ENCODE data around the gene PDE6A.

The PDE6A gene

DNA sequence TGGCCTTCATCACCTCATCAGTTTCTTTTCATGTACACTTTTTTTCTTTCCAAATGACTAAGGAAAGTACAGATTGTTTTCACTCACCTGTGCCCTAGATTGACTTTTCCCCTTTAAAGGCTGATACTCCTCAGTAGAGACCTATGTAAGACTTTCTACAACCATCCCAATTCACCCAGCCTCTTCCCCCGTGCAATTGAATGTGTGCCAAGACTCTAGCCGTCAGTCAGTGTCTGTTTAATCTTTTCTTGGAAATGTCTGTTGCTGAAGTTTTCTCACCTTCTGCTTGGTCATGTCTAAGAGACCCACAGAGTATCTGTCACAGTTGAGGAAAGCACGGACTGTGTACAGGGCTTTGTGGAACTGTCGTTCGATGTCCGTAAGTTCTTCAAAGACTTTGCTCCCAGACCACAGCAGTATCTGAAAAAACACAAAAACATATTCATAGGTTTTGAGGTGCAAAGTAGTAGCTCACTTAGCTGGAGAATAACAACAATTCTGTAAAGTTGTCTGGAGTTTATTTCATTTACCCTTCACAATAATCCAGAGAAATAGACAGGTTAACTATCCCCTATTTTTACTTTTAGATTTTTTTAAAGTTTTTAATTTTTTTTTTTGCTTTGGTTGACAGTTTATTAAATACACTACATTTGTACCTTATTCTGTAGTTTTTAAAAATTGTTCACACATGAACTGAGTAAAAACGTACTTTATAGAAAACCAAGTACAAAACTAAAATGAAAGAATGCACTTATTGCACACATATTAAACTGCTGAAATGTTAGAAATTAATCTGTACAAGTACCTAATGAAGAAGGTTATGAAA, 13.6 kb downstream of the PDE6A start:
- DNase-seq (ENCODE audit: low read depth in 2 of 2) = no peak

- DNase-seq (ENCODE audit: low read depth in 2 of 2) = no peak
Measured at GRCh38 chr5:149930043-149930748, 14.4 kb downstream of the PDE6A start.

DNA sequence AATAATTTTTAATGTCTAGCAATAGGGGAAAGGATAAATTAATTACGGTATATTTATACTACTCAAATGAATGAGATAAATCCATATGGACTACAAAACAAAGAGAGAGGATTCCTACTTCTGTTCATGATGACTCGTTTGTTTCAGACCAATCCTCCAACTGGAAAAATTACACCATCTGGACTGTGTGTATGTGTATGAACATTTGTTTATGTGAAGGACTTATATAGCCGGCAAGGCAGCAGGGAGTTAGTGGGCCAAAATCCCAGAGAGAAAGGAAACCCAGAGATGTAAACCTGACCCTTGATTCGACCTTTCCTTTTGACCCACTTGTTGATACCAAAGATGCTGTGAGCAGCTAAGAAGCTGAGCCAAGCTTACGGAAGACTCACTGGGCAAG, 20.1 kb downstream of the PDE6A start:
- DNase-seq (ENCODE audit: low read depth in 2 of 2) = no peak

DNA sequence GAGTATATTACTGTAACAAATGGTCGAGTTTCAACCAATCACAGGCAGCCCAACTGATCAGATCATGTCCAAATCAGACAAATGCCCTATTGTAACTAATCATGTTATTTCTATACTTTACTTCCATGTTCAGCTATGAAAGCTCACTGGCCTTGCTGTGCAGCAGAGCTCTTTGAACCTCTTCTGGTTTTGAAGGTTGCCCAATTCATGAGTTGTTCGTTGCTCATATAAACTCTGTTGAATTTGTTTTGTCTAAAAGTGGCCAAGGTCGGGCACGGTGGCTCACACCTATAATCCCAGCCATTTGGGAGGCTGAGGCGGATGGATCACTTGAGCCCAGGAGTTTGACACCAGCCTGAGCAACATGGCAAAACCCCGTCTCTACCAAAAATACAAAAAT, 21.6 kb downstream of the PDE6A start:
- DNase-seq (ENCODE audit: low read depth in 2 of 2) = no peak

DNA sequence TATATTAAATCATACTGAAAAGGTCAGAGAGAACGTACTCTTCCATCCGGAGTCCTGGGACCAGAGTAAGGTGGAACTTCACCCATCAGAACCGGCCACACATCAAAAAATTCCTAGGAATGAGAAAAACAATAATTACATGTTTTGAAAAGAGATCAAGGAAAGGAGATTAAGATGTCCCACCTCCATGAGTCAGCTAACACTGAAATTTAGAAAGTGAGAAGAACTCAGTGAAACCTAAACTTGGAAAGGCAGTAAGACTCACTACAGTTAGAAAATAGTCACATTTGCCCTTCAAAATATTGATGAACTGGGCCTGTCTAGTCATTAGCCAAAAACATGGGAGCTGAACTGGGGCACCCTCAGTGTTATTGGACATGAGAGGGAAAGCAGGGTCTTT, 23.0 kb downstream of the PDE6A start:
- no peak for DNase-seq (ENCODE audit: low read depth in 2 of 2)

- DNase-seq (ENCODE audit: low read depth in 2 of 2) = no peak
Measured at GRCh38 chr5:149917073-149917676, 27.4 kb downstream of the PDE6A start.

DNA sequence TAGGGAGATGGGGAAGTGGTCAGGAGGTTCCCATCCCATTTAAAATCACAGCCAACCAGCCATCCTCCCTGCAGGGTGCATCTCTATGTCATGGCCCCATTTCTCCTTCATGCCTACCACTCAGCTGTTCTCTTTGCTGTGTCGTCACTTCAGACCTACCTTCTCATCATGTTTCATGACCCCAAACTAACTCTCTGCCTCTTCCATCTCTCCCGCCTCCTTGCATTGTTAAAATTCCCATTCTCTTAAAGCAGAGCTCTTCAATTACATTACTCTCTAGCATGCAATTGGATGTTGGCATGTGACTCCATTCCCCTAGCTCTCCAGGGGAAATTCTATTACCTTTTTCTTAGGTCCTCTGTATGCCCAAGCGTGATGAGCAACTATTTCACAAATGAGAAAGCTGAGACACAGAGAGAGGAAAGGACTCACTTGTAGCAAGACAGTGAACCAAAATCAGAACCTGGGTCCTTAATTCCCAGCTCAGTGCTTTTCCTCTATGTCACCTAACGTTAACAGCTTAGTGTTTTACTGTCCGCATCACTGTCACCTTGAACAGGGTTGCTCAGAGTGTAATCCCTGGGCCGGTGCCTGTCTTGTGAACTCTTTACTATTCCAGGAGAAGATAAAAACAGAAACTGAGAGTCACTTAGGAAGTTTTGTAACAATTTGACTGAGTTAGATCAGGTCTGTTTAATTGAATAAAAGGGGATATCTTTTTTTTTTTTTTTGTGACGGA, 28.1 kb downstream of the PDE6A start:
- no peak for DNase-seq (ENCODE audit: low read depth in 2 of 2)

DNA sequence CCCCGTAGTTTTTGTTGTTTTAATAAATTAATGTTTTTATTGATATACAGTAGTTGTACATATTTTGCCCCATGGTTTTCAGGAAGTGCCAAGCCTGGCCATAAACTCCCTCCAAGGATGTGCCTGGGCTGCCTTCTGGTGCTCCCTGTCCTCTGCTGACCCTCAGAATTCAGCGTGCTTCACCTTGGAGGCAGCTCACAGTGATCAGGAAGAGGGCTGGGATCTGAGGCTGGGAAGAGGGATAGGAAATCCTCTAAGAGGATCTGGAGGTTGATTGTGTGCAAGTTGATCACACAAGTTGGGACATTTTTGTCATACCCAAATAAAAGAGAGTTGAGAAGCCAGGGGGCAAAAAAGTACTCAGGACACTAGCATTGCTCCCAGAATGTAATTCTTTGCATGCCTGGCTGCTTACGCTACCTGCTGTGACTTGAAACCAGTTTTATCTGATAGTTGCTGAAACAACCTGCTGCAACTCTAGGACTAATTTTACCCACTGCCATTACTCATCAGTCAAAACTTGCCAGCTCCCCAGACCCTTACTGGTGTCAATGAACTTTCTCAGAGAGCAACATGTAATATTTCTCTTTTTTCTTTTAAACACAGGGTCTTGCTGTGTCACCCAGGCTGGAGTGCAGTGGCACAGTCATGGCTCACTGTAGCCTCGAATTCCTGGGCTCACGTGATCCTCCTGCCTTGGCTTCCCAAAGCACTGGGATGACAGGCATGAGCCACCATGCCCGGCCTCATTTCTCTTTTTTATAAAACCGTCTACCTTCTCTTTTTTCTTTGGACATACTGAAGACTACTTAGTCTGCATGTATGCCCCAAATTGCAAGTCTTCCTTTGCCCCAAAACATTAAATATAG, 29.0 kb downstream of the PDE6A start:
- DNase-seq (ENCODE audit: low read depth in 2 of 2) = no peak

GRCh38 chr5:149913436-149914419, 30.9 kb downstream of the PDE6A start:
- DNase-seq (ENCODE audit: low read depth in 2 of 2) = no peak

GRCh38 chr5:149912226-149912871, 32.2 kb downstream of the PDE6A start:
- DNase-seq (ENCODE audit: low read depth in 2 of 2) = no peak

- DNase-seq (ENCODE audit: low read depth in 2 of 2) = no peak
Measured at GRCh38 chr5:149911031-149911430, 33.6 kb downstream of the PDE6A start.

- no peak for DNase-seq (ENCODE audit: low read depth in 2 of 2)
Measured at GRCh38 chr5:149907828-149908227, 36.8 kb downstream of the PDE6A start.

- DNase-seq (ENCODE audit: low read depth in 2 of 2) = no peak
Measured at GRCh38 chr5:149904977-149905376, 39.6 kb downstream of the PDE6A start.

GRCh38 chr5:149904293-149904886, 40.2 kb downstream of the PDE6A start:
- no peak for DNase-seq (ENCODE audit: low read depth in 2 of 2)

- no peak for DNase-seq (ENCODE audit: low read depth in 2 of 2)
Measured at GRCh38 chr5:149903404-149903803, 41.2 kb downstream of the PDE6A start.

- no peak for DNase-seq (ENCODE audit: low read depth in 2 of 2)
Measured at GRCh38 chr5:149902177-149902576, 42.4 kb downstream of the PDE6A start.

- no peak for DNase-seq (ENCODE audit: low read depth in 2 of 2)
Measured at GRCh38 chr5:149901511-149901910, 43.1 kb downstream of the PDE6A start.

GRCh38 chr5:149900390-149900789, 44.2 kb downstream of the PDE6A start:
- no peak for DNase-seq (ENCODE audit: low read depth in 2 of 2)

GRCh38 chr5:149898811-149899210, 45.8 kb downstream of the PDE6A start:
- no peak for DNase-seq (ENCODE audit: low read depth in 2 of 2)

Data from stimulated activated CD8-positive, alpha-beta memory T cell treated with anti-CD3 and anti-CD28 coated beads, Interleukin-7, amount 100 ng/mL, for 4 hours (primary cell).